HG02938 (cell line): ENCODE measurements around the gene PCBP3.
"Not testable (repeated sequence)": the region's sequence is repeated elsewhere in the genome, so short reads cannot be mapped to it uniquely, and the experiment has no call there.

Experiments used
- ATAC-seq: cut with Tn5 transposase; IDR thresholded peaks from one replicate; pipeline ENCODE4 v1.9.1; 2021; ENCODE audit warnings: mild to moderate bottlenecking, moderate library complexity; ENCODE audit not compliant: unreplicated experiment

Gene PCBP3

GRCh38 chr21:45836694-45837670, 193.5 kb downstream of the PCBP3 start:
- no peak for ATAC-seq

GRCh38 chr21:45837936-45838335, 194.4 kb downstream of the PCBP3 start:
- no peak for ATAC-seq

- ATAC-seq, result no peak
Observed at GRCh38 chr21:45838634-45839033, 195.1 kb downstream of the PCBP3 start.

- ATAC-seq, result no peak
Observed at GRCh38 chr21:45839274-45839673, 195.7 kb downstream of the PCBP3 start.

GRCh38 chr21:45841033-45841432, 197.5 kb downstream of the PCBP3 start:
- no peak for ATAC-seq

GRCh38 chr21:45843426-45843825, 199.9 kb downstream of the PCBP3 start:
- ATAC-seq, result no peak

- ATAC-seq, result no peak
Observed at GRCh38 chr21:45844181-45844580, 200.7 kb downstream of the PCBP3 start.

GRCh38 chr21:45845063-45845769, 201.7 kb downstream of the PCBP3 start:
- ATAC-seq, result no peak

- no peak for ATAC-seq
Observed at GRCh38 chr21:45845770-45846090, 202.2 kb downstream of the PCBP3 start.

GRCh38 chr21:45846373-45847160, 203.0 kb downstream of the PCBP3 start:
- ATAC-seq, result no peak

GRCh38 chr21:45847870-45848269, 204.3 kb downstream of the PCBP3 start:
- ATAC-seq, result no peak

GRCh38 chr21:45848331-45848730, 204.8 kb downstream of the PCBP3 start:
- ATAC-seq, result no peak

GRCh38 chr21:45848805-45849204, 205.3 kb downstream of the PCBP3 start:
- ATAC-seq, result no peak

GRCh38 chr21:45849651-45850050, 206.1 kb downstream of the PCBP3 start:
- ATAC-seq, result no peak

GRCh38 chr21:45850181-45850580, 206.7 kb downstream of the PCBP3 start:
- no peak for ATAC-seq

- not testable (repeated sequence) for ATAC-seq
Observed at GRCh38 chr21:45852386-45852785, 208.9 kb downstream of the PCBP3 start.

GRCh38 chr21:45852886-45853400, 209.4 kb downstream of the PCBP3 start:
- ATAC-seq, result no peak

- no peak for ATAC-seq
Observed at GRCh38 chr21:45853703-45854342, 210.3 kb downstream of the PCBP3 start.

- ATAC-seq, result no peak
Observed at GRCh38 chr21:45854690-45855247, 211.2 kb downstream of the PCBP3 start.

- no peak for ATAC-seq
Observed at GRCh38 chr21:45855248-45855811, 211.8 kb downstream of the PCBP3 start.
